PC-9 (cell line): ENCODE data around the gene EXOC2. TPM values are rescaled to one million over a fixed set of nuclear protein-coding genes. Genes with fewer than 3 reads are reported as not detected.

Experiments
- BruUV-seq: library from RNA; stranded (reverse); fragments of 400-500 nt; replicated peaks from 2 replicates; lab custom pipeline; 2021; lab: Mats Ljungman, UMichigan
- CTCF ChIA-PET: fragments of 300-600 bp; sonication (Branson Sonifier 250); formaldehyde crosslinking; loops from one replicate; lab custom pipeline; 2022; ENCODE audit warnings: antibody characterized with exemption; lab: Charles Lee
- POLR2A ChIA-PET: fragments of 300-600 bp; sonication (Branson Sonifier 250); formaldehyde crosslinking; loops from one replicate; lab custom pipeline; 2022; ENCODE audit warnings: antibody characterized with exemption; ENCODE audit not compliant: unreplicated experiment; lab: Charles Lee
- DNase-seq, 2 experiments: peaks; one replicate each; pipeline versions ENCODE4 v3.0.0 to v3.0.0-alpha.2; 2015 to 2022; ENCODE audit warnings: mixed read lengths in 1 of 2
- H2AFZ ChIP-seq: fragments of 200-600 bp; sonication (generic); 2 replicates; pipeline ENCODE4 v1.8.1; 2017; ENCODE audit warnings: antibody characterized with exemption
- H3F3A ChIP-seq: fragments of 200-600 bp; sonication (generic); 2 replicates; pipeline ENCODE4 v1.8.1; 2017; ENCODE audit warnings: antibody characterized with exemption, mild to moderate bottlenecking, low read depth; ENCODE audit not compliant: insufficient read depth
- H3K27ac ChIP-seq: fragments of 200-600 bp; sonication (generic); 2 replicates; pipeline ENCODE4 v1.6.1; 2016; ENCODE audit warnings: mixed run types
- H3K27me3 ChIP-seq: fragments of 200-600 bp; sonication (generic); 2 replicates; pipeline ENCODE4 v1.6.1; 2016; ENCODE audit warnings: low read depth, mixed run types; ENCODE audit not compliant: insufficient read depth
- H3K36me3 ChIP-seq: fragments of 200-600 bp; sonication (generic); 2 replicates; pipeline ENCODE4 v1.6.1; 2016; ENCODE audit warnings: low read depth, mixed run types
- H3K4me1 ChIP-seq: fragments of 200-600 bp; sonication (generic); replicated peaks from 2 replicates; pipeline ENCODE4 v1.6.1; 2016; ENCODE audit warnings: mixed run types; ENCODE audit not compliant: insufficient read depth
- H3K4me2 ChIP-seq: fragments of 200-600 bp; sonication (generic); 2 replicates; pipeline ENCODE4 v1.6.1; 2017; ENCODE audit warnings: mixed run types
- H3K4me3 ChIP-seq: fragments of 200-600 bp; sonication (generic); 2 replicates; pipeline ENCODE4 v1.6.1; 2016; ENCODE audit warnings: mixed run types
- H3K79me2 ChIP-seq: fragments of 200-600 bp; sonication (generic); 2 replicates; pipeline ENCODE4 v1.6.1; 2017; ENCODE audit warnings: low read depth, mixed run types
- H3K9me2 ChIP-seq: fragments of 200-600 bp; sonication (generic); 2 replicates; pipeline ENCODE4 v1.8.1; 2017; ENCODE audit warnings: mild to moderate bottlenecking; ENCODE audit not compliant: insufficient read depth
- H3K9me3 ChIP-seq: fragments of 200-600 bp; sonication (generic); 2 replicates; pipeline ENCODE4 v1.8.1; 2016; ENCODE audit warnings: low read depth; ENCODE audit not compliant: insufficient read depth
- H4K20me1 ChIP-seq: fragments of 200-600 bp; sonication (generic); 2 replicates; pipeline ENCODE4 v1.8.1; 2017; ENCODE audit not compliant: insufficient read depth
- CTCF ChIP-seq: fragments of 200-600 bp; sonication (generic); conservative IDR thresholded peaks from 2 replicates; pipeline ENCODE4 v1.6.1; 2017; ENCODE audit warnings: mixed run types, antibody characterized with exemption, mild to moderate bottlenecking, moderate library complexity
- EZH2 ChIP-seq: fragments of 200-600 bp; sonication (generic); IDR thresholded peaks from 2 replicates; pipeline ENCODE4 v1.8.0; 2017; ENCODE audit warnings: antibody characterized with exemption, low read depth
- intact Hi-C: fragments of 100-400 bp; cut with micrococcal nuclease; formaldehyde crosslinking; loops from one replicate; pipeline ENCODE4 v1.10.0; 2022; ENCODE audit not compliant: unreplicated experiment
- total RNA-seq: library from RNA; stranded (reverse); gene quantifications from 2 replicates; pipeline ENCODE4 v1.2.3, GENCODE V29; 2021

Gene EXOC2
- total RNA-seq, 1 experiment from 2014 or later: 28.2 TPM

GRCh38 chr6:729606-730320 lies 36.8 kb upstream of the EXOC2 start:
- no peaks in the 10 kb centered on the region for H3K36me3 ChIP-seq
- H2AFZ ChIP-seq: no peak overlapping the region
- ChIA-PET CTCF (no interaction called here), POLR2A (no interaction called here)
- H3K79me2 ChIP-seq: no peaks in the 10 kb centered on the region
- peaks cover 33% of the 10 kb centered on the region for H3K27me3 ChIP-seq
- no peak overlapping the region for H3K27ac ChIP-seq
- no peaks in the 10 kb centered on the region for H3K4me1 ChIP-seq
- H3K9me3 ChIP-seq: no peaks in the 10 kb centered on the region
- no peaks in the 10 kb centered on the region for H4K20me1 ChIP-seq
- TF ChIP-seq CTCF (no peak), EZH2 (no peak)
- no peak for DNase-seq
- H3K4me3 ChIP-seq: no peak overlapping the region
- no TSS peak for BruUV-seq
- no peak overlapping the region for H3K4me2 ChIP-seq
- no peaks in the 10 kb centered on the region for H3F3A ChIP-seq
- H3K9me2 ChIP-seq: no peaks in the 10 kb centered on the region
- intact Hi-C loops: loop anchor here (10.0 kb wide), 1 partner anchor 115 kb away; no protein-coding TSS in a partner anchor

- no peak overlapping the region for H3K4me3 ChIP-seq
- no TSS peak for BruUV-seq
- intact Hi-C loops: loop anchor here (10.0 kb wide), 1 partner anchor 113 kb away; no protein-coding TSS in a partner anchor
- no peaks in the 10 kb centered on the region for H3K79me2 ChIP-seq
- no peaks in the 10 kb centered on the region for H3F3A ChIP-seq
- ChIA-PET CTCF (no interaction called here), POLR2A (no interaction called here)
- H3K9me2 ChIP-seq: no peaks in the 10 kb centered on the region
- no peaks in the 10 kb centered on the region for H3K36me3 ChIP-seq
- H3K4me1 ChIP-seq: no peaks in the 10 kb centered on the region
- no peak overlapping the region for H3K27ac ChIP-seq
- H4K20me1 ChIP-seq: no peaks in the 10 kb centered on the region
- no peak for DNase-seq
- no peak overlapping the region for H2AFZ ChIP-seq
- TF ChIP-seq CTCF (no peak), EZH2 (no peak)
- H3K27me3 ChIP-seq: peaks cover 33% of the 10 kb centered on the region
- no peaks in the 10 kb centered on the region for H3K9me3 ChIP-seq
- no peak overlapping the region for H3K4me2 ChIP-seq
Observed at GRCh38 chr6:727856-728255, 34.9 kb upstream of the EXOC2 start.

GRCh38 chr6:723540-723939 lies 30.6 kb upstream of the EXOC2 start:
- Histone ChIP-seq H3K27ac (no peak overlapping the region), H3K4me2 (no peak overlapping the region), H2AFZ (no peak overlapping the region), H4K20me1 (no peaks in the 10 kb centered on the region), H3K9me2 (no peaks in the 10 kb centered on the region), H3K4me3 (no peak overlapping the region), H3K4me1 (no peaks in the 10 kb centered on the region), H3K9me3 (no peaks in the 10 kb centered on the region), H3F3A (no peaks in the 10 kb centered on the region), H3K79me2 (no peaks in the 10 kb centered on the region), H3K36me3 (no peaks in the 10 kb centered on the region), H3K27me3 (peaks cover 12% of the 10 kb centered on the region)
- intact Hi-C loops: loop anchor here (2.0 to 10.0 kb wide), 2 partner anchors 109 to 673 kb away; no protein-coding TSS in a partner anchor
- ChIA-PET CTCF (interaction anchor here (0.6 kb wide), 1 partner anchor 440 kb away, joined by 3 read pairs; no protein-coding TSS in a partner anchor), POLR2A (no interaction called here)
- no TSS peak for BruUV-seq
- no peak for TF ChIP-seq CTCF
- TF ChIP-seq EZH2: no peak
- DNase-seq: no peak
